HUES48 (cell line): Measurements from ENCODE around the gene KLHL42.

Experiments
- H3K27ac ChIP-seq: one replicate; pipeline ENCODE4 v1.7.0; 2013; ENCODE audit warnings: low read depth, low read length, inconsistent platforms
- H3K27me3 ChIP-seq: 2 replicates; pipeline ENCODE4 v1.6.1; 2013; ENCODE audit warnings: mild to moderate bottlenecking, low read length; ENCODE audit not compliant: control insufficient read depth, insufficient read depth
- H3K36me3 ChIP-seq: 2 replicates; pipeline ENCODE4 v1.6.1; 2013; ENCODE audit warnings: low read length; ENCODE audit not compliant: control insufficient read depth, insufficient read depth
- H3K4me1 ChIP-seq: 2 replicates; pipeline ENCODE4 v1.6.1; 2013; ENCODE audit warnings: mild to moderate bottlenecking, low read length; ENCODE audit not compliant: control insufficient read depth, insufficient read depth
- H3K4me3 ChIP-seq: 2 replicates; pipeline ENCODE4 v1.5.1; 2013; ENCODE audit warnings: mild to moderate bottlenecking, low read depth, low read length
- H3K9ac ChIP-seq: 2 replicates; pipeline ENCODE4 v1.6.1; 2013; ENCODE audit warnings: mild to moderate bottlenecking, low read depth, low read length, moderate library complexity
- H3K9me3 ChIP-seq: 2 replicates; pipeline ENCODE4 v1.6.1; 2013; ENCODE audit warnings: low read length; ENCODE audit not compliant: control insufficient read depth, insufficient read depth

The KLHL42 gene

GRCh38 chr12:27756670-27757195 is 23.3 kb upstream of the KLHL42 start:
- Histone ChIP-seq H3K9ac (no peak overlapping the region), H3K4me3 (no peak overlapping the region), H3K9me3 (no peaks in the 10 kb centered on the region), H3K27me3 (no peaks in the 10 kb centered on the region), H3K27ac (no peak overlapping the region), H3K36me3 (peaks cover 20% of the 10 kb centered on the region), H3K4me1 (no peaks in the 10 kb centered on the region)

DNA sequence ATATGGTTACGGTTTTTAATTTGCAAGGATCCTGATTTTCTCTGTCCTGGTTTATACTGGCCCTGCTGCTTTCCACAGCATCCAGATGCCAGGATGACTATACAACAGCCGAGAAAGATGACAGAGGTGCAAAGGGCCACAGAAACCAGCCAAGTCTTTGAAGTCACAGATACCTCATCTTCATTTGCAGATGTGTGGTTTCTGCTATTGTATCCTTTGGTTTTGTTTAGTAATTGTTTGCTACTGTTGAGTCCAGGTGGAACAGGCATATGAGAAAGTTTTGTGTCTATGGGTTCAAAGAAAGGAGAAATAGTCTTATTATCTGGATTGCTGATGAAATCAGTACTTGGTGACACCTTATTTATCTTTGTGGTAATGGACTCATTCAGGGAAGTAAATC is 17.3 kb upstream of the KLHL42 start:
- H3K4me1 ChIP-seq = no peaks in the 10 kb centered on the region
- H3K9me3 ChIP-seq = no peaks in the 10 kb centered on the region
- H3K9ac ChIP-seq = no peak overlapping the region
- H3K27me3 ChIP-seq = no peaks in the 10 kb centered on the region
- no peak overlapping the region for H3K27ac ChIP-seq
- H3K36me3 ChIP-seq = no peaks in the 10 kb centered on the region
- H3K4me3 ChIP-seq = no peak overlapping the region

GRCh38 chr12:27766587-27766986 is 13.4 kb upstream of the KLHL42 start:
- Histone ChIP-seq H3K9me3 (no peaks in the 10 kb centered on the region), H3K4me3 (no peak overlapping the region), H3K9ac (no peak overlapping the region), H3K36me3 (no peaks in the 10 kb centered on the region), H3K27me3 (no peaks in the 10 kb centered on the region), H3K27ac (no peak overlapping the region), H3K4me1 (no peaks in the 10 kb centered on the region)

DNA sequence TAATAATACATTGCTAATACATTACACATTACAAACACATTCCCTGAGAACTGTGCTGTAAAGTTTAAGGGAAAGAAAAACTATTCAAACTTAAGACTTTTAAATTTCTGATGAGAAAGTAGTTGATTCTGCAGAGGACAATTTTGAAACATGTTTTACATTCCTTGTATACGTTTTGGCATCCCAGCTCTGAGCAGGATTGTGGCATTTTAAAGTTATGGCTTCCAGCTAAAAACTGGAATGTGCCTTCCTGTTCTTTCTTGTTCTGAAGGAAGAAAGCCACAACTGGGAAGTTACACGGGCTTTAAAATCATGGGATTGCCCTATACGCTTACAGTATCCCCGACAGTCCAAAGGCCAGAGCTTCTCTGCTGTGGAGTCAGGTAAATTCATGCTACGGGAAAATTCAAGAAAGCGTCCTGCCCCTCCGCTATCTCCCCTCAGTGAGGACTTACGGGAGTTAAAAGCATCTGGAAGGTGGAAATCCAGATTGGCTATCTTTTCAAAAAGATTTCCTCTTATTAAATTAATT is 10.8 kb upstream of the KLHL42 start:
- Histone ChIP-seq H3K36me3 (no peaks in the 10 kb centered on the region), H3K27me3 (no peaks in the 10 kb centered on the region), H3K4me1 (no peaks in the 10 kb centered on the region), H3K4me3 (no peak overlapping the region), H3K9ac (no peak overlapping the region), H3K9me3 (no peaks in the 10 kb centered on the region), H3K27ac (no peak overlapping the region)

DNA sequence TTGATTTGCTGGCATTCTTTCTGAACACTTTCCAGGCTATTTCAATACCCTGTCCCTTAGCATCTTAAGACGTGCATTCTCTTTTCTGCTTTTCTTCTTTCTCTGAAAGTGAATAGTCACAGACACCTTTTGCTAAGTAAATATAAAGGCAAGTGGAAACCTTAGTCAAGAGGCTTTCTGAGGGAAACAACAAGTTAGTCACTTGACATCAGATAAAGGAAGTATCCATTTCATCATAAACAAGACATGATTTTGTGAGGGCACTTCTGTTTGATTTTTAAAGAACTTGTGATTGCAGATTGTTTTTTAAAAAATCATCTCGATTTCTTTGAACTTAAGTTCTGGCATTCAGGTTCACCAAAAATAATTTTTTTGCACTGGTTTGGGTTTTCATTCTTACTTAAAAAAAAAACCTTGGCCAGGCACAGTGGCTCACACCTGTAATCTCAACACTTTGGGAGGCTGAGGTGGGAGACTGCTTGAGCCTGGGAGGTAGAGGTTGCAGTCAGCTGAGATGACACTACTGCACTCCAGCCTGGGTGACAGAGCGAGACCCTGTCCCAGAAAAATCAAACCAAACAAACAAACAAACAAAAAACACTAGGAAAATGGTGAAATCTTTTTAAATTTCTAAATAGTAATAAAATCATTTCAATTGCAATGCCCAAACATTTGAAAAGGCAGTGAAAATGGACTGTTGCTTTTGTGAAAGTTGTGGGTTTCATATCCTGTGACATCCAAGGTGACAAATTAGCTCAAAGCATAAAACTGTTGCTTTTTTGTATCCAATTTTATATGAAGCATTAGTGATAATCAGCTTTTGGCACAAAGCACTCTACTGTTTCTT is 8.3 kb upstream of the KLHL42 start:
- no peak overlapping the region for H3K9ac ChIP-seq

DNA sequence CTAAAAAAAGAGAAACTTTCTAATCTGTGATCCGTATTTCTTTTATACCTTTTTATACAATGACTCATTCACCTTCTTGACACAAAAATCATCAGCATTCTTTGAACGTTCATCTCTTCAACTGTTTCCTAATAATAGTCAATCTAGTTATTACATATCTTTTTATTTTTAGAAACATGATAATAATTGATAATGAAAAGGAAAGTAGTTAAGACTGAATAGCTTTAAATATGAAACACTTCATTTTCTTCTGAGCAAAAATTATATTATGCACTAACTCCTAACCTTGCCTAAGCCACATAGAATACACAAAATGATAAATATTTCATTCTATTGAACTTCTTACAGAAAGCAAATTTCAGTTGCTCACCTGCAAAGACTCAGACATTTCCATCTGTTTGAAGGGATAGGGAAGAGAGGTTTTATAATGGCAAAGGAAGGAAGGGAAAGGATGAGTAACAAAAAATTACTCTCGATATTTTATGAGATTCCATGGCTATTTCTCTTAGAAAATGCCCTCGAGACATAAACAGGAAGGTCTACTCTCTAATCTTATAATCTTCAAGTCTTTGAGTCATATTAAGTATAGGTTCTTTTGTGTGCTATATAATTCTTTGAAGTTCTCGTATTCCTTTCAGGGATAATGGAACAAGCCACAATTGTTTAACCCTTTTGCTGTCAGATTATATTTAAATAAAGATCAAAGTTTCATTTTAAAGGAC is 7.5 kb upstream of the KLHL42 start:
- Histone ChIP-seq H3K36me3 (no peaks in the 10 kb centered on the region), H3K4me1 (no peaks in the 10 kb centered on the region), H3K9me3 (no peaks in the 10 kb centered on the region), H3K27me3 (no peaks in the 10 kb centered on the region), H3K4me3 (no peak overlapping the region), H3K27ac (no peak overlapping the region), H3K9ac (no peak overlapping the region)

More for the DNA sequence above, 8.3 kb upstream of the KLHL42 start:
- no peak overlapping the region for H3K27ac ChIP-seq
- no peaks in the 10 kb centered on the region for H3K36me3 ChIP-seq
- H3K4me3 ChIP-seq = no peak overlapping the region
- H3K4me1 ChIP-seq = no peaks in the 10 kb centered on the region
- no peaks in the 10 kb centered on the region for H3K9me3 ChIP-seq
- no peaks in the 10 kb centered on the region for H3K27me3 ChIP-seq

- H3K27ac ChIP-seq = no peak overlapping the region
- H3K9me3 ChIP-seq = no peaks in the 10 kb centered on the region
- H3K27me3 ChIP-seq = no peaks in the 10 kb centered on the region
- H3K4me1 ChIP-seq = peaks cover 17% of the 10 kb centered on the region
- H3K4me3 ChIP-seq = no peak overlapping the region
- no peak overlapping the region for H3K9ac ChIP-seq
- 0 out of 2 replicates have a peak, but pooled peaks cover 2% of the 10 kb centered on the region for H3K36me3 ChIP-seq
Measured at GRCh38 chr12:27777141-27777540, 2.9 kb upstream of the KLHL42 start.

DNA sequence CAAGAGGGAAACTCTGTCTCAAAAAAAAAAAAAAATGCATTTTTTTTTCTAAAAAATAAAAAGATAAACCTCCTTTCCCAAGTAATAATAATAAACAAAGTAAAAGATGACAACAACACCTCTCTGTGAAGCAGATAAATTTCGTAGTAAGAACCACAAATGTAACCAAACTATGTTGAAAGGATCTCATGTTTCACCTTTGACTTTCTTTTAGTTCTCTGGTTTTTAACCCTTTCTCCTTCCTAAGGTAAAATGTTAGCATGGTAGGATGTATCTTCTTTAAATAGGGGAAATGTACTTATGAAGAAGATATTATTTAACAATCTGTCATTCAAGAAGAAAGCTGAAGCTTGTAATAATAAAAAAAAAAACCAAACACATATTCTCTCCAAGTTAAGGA is 1.8 kb upstream of the KLHL42 start:
- H3K9ac ChIP-seq = no peak overlapping the region
- no peak overlapping the region for H3K4me3 ChIP-seq
- H3K27ac ChIP-seq = no peak overlapping the region
- H3K27me3 ChIP-seq = no peaks in the 10 kb centered on the region
- H3K4me1 ChIP-seq = peaks cover 26% of the 10 kb centered on the region
- H3K36me3 ChIP-seq = peaks cover 2% of the 10 kb centered on the region; the same call in 1 of the 2 replicates
- H3K9me3 ChIP-seq = no peaks in the 10 kb centered on the region

DNA sequence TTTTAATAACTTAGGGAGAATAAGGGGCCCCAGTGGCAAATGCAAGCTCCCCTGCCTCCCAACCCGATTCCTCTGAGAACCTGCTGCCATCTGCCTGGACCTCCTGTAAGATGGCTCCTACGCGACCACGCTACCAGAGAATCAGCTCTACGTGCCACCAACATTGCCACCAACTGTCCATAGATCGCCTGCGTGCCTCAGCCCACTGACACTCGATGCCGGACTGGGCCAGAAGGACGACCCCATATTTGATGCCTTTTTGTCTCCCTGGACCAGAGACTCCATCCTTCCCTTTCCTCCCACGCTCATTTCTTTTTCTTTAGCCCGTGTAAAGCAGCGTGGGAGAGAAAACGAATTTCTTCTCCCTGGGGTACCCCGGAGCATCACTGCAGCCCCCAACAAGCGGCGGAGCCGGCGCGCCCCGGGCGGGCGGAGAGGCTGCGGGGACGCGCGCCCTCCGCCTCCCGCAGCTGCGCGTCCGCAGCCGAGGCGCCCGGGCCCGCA is 565 bp upstream of the KLHL42 start:
- peak overlapping the region; percentile 84 for H3K4me3 ChIP-seq
- no peaks in the 10 kb centered on the region for H3K27me3 ChIP-seq
- H3K27ac ChIP-seq = peak overlapping the region; percentile 86
- H3K9me3 ChIP-seq = no peaks in the 10 kb centered on the region
- H3K36me3 ChIP-seq = peaks cover 2% of the 10 kb centered on the region; the same call in 1 of the 2 replicates
- peaks cover 26% of the 10 kb centered on the region for H3K4me1 ChIP-seq
- peak overlapping the region; percentile 94 for H3K9ac ChIP-seq

GRCh38 chr12:27780612-27781408 is 777 bp downstream of the KLHL42 start:
- Histone ChIP-seq H3K27me3 (no peaks in the 10 kb centered on the region), H3K9ac (peak overlapping the region; percentile 94), H3K9me3 (no peaks in the 10 kb centered on the region), H3K36me3 (peaks cover 2% of the 10 kb centered on the region), H3K4me3 (peak overlapping the region; percentile 84), H3K27ac (peak overlapping the region; percentile 86), H3K4me1 (peaks cover 26% of the 10 kb centered on the region)
